Stimulated activated naive CD4-positive, alpha-beta T cell treated with Interleukin-2 at 50 U/mL for 16 hours (primary cell): ENCODE measurements around the gene ZNF483.
"Not testable (repeated sequence)": the region's sequence is repeated elsewhere in the genome, so short reads cannot be mapped to it uniquely, and the experiment has no call there.

Experiments
- DNase-seq: peaks from one replicate; lab custom pipeline; 2025; lab: John Stamatoyannopoulos, UW

ZNF483 gene

GRCh38 chr9:111525056-111525977 lies at the start of gene ZNF483:
Gene ZNF483 (plus strand): TSS chr9:111525179. CDS start chr9:111527396, 2,217 bp downstream.
- DNase-seq, result peak; percentile 53

- no peak for DNase-seq
Observed at GRCh38 chr9:111475195-111475594, 49.8 kb upstream of the ZNF483 start.

- no peak for DNase-seq
Observed at GRCh38 chr9:111477677-111478076, 47.3 kb upstream of the ZNF483 start.

- DNase-seq, result no peak
Observed at GRCh38 chr9:111481885-111482636, 42.9 kb upstream of the ZNF483 start.

- peak; percentile 59 for DNase-seq
Observed at GRCh38 chr9:111482694-111483438, 42.1 kb upstream of the ZNF483 start.

- peak; percentile 59 for DNase-seq
Observed at GRCh38 chr9:111483439-111483857, 41.5 kb upstream of the ZNF483 start.

- peak; percentile 65 for DNase-seq
Observed at GRCh38 chr9:111483858-111484571, 41.0 kb upstream of the ZNF483 start, which contains the start of gene ECPAS. Gene ECPAS (minus strand): TSS chr9:111484383. CDS start chr9:111472918, 11,465 bp downstream.

- DNase-seq, result no peak
Observed at GRCh38 chr9:111484572-111484894, 40.4 kb upstream of the ZNF483 start.

GRCh38 chr9:111497196-111497595 lies 27.8 kb upstream of the ZNF483 start:
- DNase-seq, result not testable (repeated sequence)

GRCh38 chr9:111501005-111501562 lies 23.9 kb upstream of the ZNF483 start:
- DNase-seq, result no peak

- no peak for DNase-seq
Observed at GRCh38 chr9:111501648-111502047, 23.3 kb upstream of the ZNF483 start.

GRCh38 chr9:111502506-111502905 lies 22.5 kb upstream of the ZNF483 start:
- no peak for DNase-seq

GRCh38 chr9:111511581-111511980 lies 13.4 kb upstream of the ZNF483 start:
- DNase-seq, result not testable (repeated sequence)

GRCh38 chr9:111514967-111515366 lies 10.0 kb upstream of the ZNF483 start:
- DNase-seq, result no peak

GRCh38 chr9:111516061-111516465 lies 8.9 kb upstream of the ZNF483 start:
- no peak for DNase-seq

- DNase-seq, result no peak
Observed at GRCh38 chr9:111524731-111525055, 286 bp upstream of the ZNF483 start.

GRCh38 chr9:111527347-111527746 lies 2.4 kb downstream of the ZNF483 start:
- no peak for DNase-seq

- DNase-seq, result no peak
Observed at GRCh38 chr9:111529787-111530186, 4.8 kb downstream of the ZNF483 start.

GRCh38 chr9:111531716-111532115 lies 6.7 kb downstream of the ZNF483 start:
- DNase-seq, result no peak

- DNase-seq, result no peak
Observed at GRCh38 chr9:111533099-111533790, 8.3 kb downstream of the ZNF483 start.
